GM12878 (cell line): ENCODE results near the gene SPINDOC. TPM values are rescaled to one million over a fixed set of nuclear protein-coding genes. Genes with fewer than 3 reads are reported as not detected.
A peak's percentile ranks its signal among the peaks of the same experiment; 100 is the strongest.

Experiments used
- BHLHE40 ChIP-seq, 2 experiments: fragments of 450-650 bp in 1 of 2; IDR thresholded peaks; 2 replicates each; pipeline ENCODE4 v1.6.1; 2011 to 2017; ENCODE audit warnings: low read depth in 2 of 2, borderline replicate concordance in 1 of 2, improper control_type of control experiment in 1 of 2, low read length in 1 of 2, mild to moderate bottlenecking in 1 of 2
- CBX3 ChIP-seq: fragments of 200-600 bp; sonication (generic); IDR thresholded peaks from 2 replicates; pipeline ENCODE4 v1.6.1; 2016; ENCODE audit warnings: low read depth, borderline replicate concordance
- CHD1 ChIP-seq: IDR thresholded peaks from 2 replicates; pipeline ENCODE4 v1.6.1; 2012; ENCODE audit warnings: low read depth, low read length, improper control_type of control experiment
- CHD2 ChIP-seq: IDR thresholded peaks from 2 replicates; pipeline ENCODE4 v1.6.1; 2011; ENCODE audit warnings: low read depth, low read length, improper control_type of control experiment, borderline replicate concordance
- EP300 ChIP-seq, 2 experiments: fragments of 150-350 bp in 1 of 2; IDR thresholded peaks; 2 replicates each; pipeline ENCODE4 v1.6.1; 2011 to 2012; ENCODE audit warnings: low read depth in 2 of 2, low read length in 2 of 2, borderline replicate concordance in 1 of 2, improper control_type of control experiment in 1 of 2, inconsistent platforms in 1 of 2; ENCODE audit not compliant: control insufficient read depth in 1 of 2
- IKZF1 ChIP-seq: fragments of 450-650 bp; conservative IDR thresholded peaks from 2 replicates; pipeline ENCODE4 v1.6.1; 2017; ENCODE audit warnings: antibody characterized with exemption, mild to moderate bottlenecking
- IRF3 ChIP-seq: fragments of 450-650 bp; IDR thresholded peaks from 2 replicates; pipeline ENCODE4 v1.6.1; 2014; ENCODE audit warnings: mild to moderate bottlenecking
- MEF2B ChIP-seq: fragments of 450-650 bp; IDR thresholded peaks from 2 replicates; pipeline ENCODE4 v1.6.1; 2018; ENCODE audit warnings: mild to moderate bottlenecking, moderate library complexity; ENCODE audit not compliant: partially characterized antibody, poor library complexity, severe bottlenecking
- MXI1 ChIP-seq: fragments of 150-350 bp; IDR thresholded peaks from 2 replicates; pipeline ENCODE4 v1.6.1; 2011; ENCODE audit warnings: low read depth, mild to moderate bottlenecking, inconsistent platforms, low read length, improper control_type of control experiment
- NRF1 ChIP-seq: conservative IDR thresholded peaks from 2 replicates; pipeline ENCODE4 v1.6.1; 2011; ENCODE audit warnings: mild to moderate bottlenecking, low read depth, low read length, improper control_type of control experiment
- POU2F2 ChIP-seq: IDR thresholded peaks from 3 replicates; pipeline ENCODE4 v1.6.1; 2011; ENCODE audit warnings: low read depth, mild to moderate bottlenecking, low read length, borderline replicate concordance
- SRF ChIP-seq, 2 experiments: IDR thresholded peaks; 2 replicates each; pipeline ENCODE4 v1.6.1; 2011; ENCODE audit warnings: low read depth in 2 of 2, low read length in 2 of 2, mild to moderate bottlenecking in 1 of 2, moderate library complexity in 1 of 2
- ZNF274 ChIP-seq: IDR thresholded peaks from one replicate; pipeline ENCODE4 v1.8.0; 2011; ENCODE audit not compliant: insufficient read length, insufficient read depth
- polyA plus RNA-seq, 11 experiments: library from polyadenylated mRNA; depleted of rRNA in 4 of 11; unstranded in 6 of 11; stranded (reverse) in 5 of 11; fragments of >200 nt; fragmentation: Nextera tagmentation in 4 of 11; fragmentation: Illumina TruSeq in 1 of 11; extraction: Ambion mirVana in 4 of 11; extraction: Trizol in 1 of 11; gene quantifications; 1 replicate in 1 of 11; 2 replicates in 10 of 11; pipeline versions ENCODE4 v1.2.1 to v1.2.3, GENCODE V29; 2011 to 2016; ENCODE audit warnings: inconsistent platforms in 2 of 11, missing spikeins in 2 of 11, low read depth in 1 of 11
- total RNA-seq, 4 experiments: library from RNA; depleted of rRNA in 3 of 4; stranded (reverse); fragments of >200 nt in 3 of 4; fragmentation: Illumina TruSeq in 1 of 4; extraction: Trizol in 1 of 4; gene quantifications; 2 replicates each; pipeline versions ENCODE4 v1.2.1 to v1.2.3, GENCODE V29; 2013 to 2021
- TF ChIP-seq, protein P1 (sequence below): IDR thresholded peaks from 2 replicates; pipeline ENCODE4 v1.6.1; 2012; ENCODE audit warnings: low read length, inconsistent platforms
- TF ChIP-seq, protein P2 (sequence below): fragments of 450-650 bp; IDR thresholded peaks from 2 replicates; pipeline ENCODE4 v1.6.1; 2017; ENCODE audit warnings: mild to moderate bottlenecking
- TF ChIP-seq, protein P3 (sequence below): fragments of 450-650 bp; IDR thresholded peaks from 2 replicates; pipeline ENCODE4 v1.6.1; 2017; ENCODE audit warnings: borderline replicate concordance
- TF ChIP-seq, protein P4 (sequence below): IDR thresholded peaks from 2 replicates; pipeline ENCODE4 v1.6.1; 2012; ENCODE audit warnings: improper control_type of control experiment, low read depth, low read length; ENCODE audit not compliant: insufficient replicate concordance

The SPINDOC gene
- total and polyA plus RNA-seq, 10 of the 15 experiments (the other 5 are each of a cell fraction or from before 2014, with no cell fraction given): 0.88 to 38.2 (median 16.9) TPM

GRCh38 chr11:63838678-63839507 lies 25.6 kb downstream of the SPINDOC start, which contains the start of gene MARK2 (continued):
- TF ChIP-seq MEF2B (peak; percentile 34), MXI1 (peak; percentile 60; the same call in 1 of the 2 replicates), SRF (IDR thresholded peaks at IDR 0.05; ENCODE audit: low read depth in 2 of 2, low read length in 2 of 2) (peak; percentile 78 to 86), CHD2 (no peak), BHLHE40 (IDR thresholded peaks at IDR 0.05; ENCODE audit: borderline replicate concordance in 1 of 2, low read depth in 2 of 2, low read length in 1 of 2) (peak; percentile 28 to 52; a peak in 3 of 4 replicates), CBX3 (no peak), EP300 (IDR thresholded peaks at IDR 0.05; ENCODE audit: borderline replicate concordance in 1 of 2, control insufficient read depth in 1 of 2, low read depth in 2 of 2, low read length in 2 of 2) (no peak), CHD1 (peak; percentile 92), IKZF1 (peak; percentile 76; the same call in 1 of the 2 replicates), ZNF274 (no peak), NRF1 (no peak), IRF3 (no peak), POU2F2 (no peak)
- TF ChIP-seq, protein P1, sequence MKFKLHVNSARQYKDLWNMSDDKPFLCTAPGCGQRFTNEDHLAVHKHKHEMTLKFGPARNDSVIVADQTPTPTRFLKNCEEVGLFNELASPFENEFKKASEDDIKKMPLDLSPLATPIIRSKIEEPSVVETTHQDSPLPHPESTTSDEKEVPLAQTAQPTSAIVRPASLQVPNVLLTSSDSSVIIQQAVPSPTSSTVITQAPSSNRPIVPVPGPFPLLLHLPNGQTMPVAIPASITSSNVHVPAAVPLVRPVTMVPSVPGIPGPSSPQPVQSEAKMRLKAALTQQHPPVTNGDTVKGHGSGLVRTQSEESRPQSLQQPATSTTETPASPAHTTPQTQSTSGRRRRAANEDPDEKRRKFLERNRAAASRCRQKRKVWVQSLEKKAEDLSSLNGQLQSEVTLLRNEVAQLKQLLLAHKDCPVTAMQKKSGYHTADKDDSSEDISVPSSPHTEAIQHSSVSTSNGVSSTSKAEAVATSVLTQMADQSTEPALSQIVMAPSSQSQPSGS: no peak
- TF ChIP-seq, protein P2, sequence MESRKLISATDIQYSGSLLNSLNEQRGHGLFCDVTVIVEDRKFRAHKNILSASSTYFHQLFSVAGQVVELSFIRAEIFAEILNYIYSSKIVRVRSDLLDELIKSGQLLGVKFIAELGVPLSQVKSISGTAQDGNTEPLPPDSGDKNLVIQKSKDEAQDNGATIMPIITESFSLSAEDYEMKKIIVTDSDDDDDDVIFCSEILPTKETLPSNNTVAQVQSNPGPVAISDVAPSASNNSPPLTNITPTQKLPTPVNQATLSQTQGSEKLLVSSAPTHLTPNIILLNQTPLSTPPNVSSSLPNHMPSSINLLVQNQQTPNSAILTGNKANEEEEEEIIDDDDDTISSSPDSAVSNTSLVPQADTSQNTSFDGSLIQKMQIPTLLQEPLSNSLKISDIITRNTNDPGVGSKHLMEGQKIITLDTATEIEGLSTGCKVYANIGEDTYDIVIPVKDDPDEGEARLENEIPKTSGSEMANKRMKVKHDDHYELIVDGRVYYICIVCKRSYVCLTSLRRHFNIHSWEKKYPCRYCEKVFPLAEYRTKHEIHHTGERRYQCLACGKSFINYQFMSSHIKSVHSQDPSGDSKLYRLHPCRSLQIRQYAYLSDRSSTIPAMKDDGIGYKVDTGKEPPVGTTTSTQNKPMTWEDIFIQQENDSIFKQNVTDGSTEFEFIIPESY: no peak
- TF ChIP-seq, protein P3, sequence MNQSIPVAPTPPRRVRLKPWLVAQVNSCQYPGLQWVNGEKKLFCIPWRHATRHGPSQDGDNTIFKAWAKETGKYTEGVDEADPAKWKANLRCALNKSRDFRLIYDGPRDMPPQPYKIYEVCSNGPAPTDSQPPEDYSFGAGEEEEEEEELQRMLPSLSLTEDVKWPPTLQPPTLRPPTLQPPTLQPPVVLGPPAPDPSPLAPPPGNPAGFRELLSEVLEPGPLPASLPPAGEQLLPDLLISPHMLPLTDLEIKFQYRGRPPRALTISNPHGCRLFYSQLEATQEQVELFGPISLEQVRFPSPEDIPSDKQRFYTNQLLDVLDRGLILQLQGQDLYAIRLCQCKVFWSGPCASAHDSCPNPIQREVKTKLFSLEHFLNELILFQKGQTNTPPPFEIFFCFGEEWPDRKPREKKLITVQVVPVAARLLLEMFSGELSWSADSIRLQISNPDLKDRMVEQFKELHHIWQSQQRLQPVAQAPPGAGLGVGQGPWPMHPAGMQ: no peak
- TF ChIP-seq, protein P4, sequence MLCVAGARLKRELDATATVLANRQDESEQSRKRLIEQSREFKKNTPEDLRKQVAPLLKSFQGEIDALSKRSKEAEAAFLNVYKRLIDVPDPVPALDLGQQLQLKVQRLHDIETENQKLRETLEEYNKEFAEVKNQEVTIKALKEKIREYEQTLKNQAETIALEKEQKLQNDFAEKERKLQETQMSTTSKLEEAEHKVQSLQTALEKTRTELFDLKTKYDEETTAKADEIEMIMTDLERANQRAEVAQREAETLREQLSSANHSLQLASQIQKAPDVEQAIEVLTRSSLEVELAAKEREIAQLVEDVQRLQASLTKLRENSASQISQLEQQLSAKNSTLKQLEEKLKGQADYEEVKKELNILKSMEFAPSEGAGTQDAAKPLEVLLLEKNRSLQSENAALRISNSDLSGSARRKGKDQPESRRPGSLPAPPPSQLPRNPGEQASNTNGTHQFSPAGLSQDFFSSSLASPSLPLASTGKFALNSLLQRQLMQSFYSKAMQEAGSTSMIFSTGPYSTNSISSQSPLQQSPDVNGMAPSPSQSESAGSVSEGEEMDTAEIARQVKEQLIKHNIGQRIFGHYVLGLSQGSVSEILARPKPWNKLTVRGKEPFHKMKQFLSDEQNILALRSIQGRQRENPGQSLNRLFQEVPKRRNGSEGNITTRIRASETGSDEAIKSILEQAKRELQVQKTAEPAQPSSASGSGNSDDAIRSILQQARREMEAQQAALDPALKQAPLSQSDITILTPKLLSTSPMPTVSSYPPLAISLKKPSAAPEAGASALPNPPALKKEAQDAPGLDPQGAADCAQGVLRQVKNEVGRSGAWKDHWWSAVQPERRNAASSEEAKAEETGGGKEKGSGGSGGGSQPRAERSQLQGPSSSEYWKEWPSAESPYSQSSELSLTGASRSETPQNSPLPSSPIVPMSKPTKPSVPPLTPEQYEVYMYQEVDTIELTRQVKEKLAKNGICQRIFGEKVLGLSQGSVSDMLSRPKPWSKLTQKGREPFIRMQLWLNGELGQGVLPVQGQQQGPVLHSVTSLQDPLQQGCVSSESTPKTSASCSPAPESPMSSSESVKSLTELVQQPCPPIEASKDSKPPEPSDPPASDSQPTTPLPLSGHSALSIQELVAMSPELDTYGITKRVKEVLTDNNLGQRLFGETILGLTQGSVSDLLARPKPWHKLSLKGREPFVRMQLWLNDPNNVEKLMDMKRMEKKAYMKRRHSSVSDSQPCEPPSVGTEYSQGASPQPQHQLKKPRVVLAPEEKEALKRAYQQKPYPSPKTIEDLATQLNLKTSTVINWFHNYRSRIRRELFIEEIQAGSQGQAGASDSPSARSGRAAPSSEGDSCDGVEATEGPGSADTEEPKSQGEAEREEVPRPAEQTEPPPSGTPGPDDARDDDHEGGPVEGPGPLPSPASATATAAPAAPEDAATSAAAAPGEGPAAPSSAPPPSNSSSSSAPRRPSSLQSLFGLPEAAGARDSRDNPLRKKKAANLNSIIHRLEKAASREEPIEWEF: no peak
